Fibroblast of the conjunctiva (primary cell): ENCODE data around the gene KDM3B.
"Not testable (repeated sequence)": the region's sequence is repeated elsewhere in the genome, so short reads cannot be mapped to it uniquely, and the experiment has no call there.

ENCODE experiments used
- DNase-seq: peaks from one replicate; pipeline ENCODE4 v3.0.0-alpha.2; 2010; ENCODE audit warnings: low read depth

Gene KDM3B

DNA sequence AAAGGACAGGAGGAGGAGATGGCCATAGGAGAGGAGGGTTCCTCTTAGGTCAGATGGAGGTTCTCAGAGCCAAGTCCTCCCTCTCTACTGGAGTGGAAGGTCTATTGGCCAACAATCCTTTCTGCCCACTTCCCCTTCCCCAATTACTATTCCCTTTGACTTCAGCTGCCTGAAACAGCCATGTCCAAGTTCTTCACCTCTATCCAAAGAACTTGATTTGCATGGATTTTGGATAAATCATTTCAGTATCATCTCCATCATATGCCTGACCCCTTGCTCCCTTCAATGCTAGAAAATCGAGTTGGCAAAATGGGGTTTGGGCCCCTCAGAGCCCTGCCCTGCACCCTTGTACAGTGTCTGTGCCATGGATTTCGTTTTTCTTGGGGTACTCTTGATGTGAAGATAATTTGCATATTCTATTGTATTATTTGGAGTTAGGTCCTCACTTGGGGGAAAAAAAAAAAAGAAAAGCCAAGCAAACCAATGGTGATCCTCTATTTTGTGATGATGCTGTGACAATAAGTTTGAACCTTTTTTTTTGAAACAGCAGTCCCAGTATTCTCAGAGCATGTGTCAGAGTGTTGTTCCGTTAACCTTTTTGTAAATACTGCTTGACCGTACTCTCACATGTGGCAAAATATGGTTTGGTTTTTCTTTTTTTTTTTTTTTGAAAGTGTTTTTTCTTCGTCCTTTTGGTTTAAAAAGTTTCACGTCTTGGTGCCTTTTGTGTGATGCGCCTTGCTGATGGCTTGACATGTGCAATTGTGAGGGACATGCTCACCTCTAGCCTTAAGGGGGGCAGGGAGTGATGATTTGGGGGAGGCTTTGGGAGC lies 115.9 kb downstream of the KDM3B start:
- no peak for DNase-seq

DNA sequence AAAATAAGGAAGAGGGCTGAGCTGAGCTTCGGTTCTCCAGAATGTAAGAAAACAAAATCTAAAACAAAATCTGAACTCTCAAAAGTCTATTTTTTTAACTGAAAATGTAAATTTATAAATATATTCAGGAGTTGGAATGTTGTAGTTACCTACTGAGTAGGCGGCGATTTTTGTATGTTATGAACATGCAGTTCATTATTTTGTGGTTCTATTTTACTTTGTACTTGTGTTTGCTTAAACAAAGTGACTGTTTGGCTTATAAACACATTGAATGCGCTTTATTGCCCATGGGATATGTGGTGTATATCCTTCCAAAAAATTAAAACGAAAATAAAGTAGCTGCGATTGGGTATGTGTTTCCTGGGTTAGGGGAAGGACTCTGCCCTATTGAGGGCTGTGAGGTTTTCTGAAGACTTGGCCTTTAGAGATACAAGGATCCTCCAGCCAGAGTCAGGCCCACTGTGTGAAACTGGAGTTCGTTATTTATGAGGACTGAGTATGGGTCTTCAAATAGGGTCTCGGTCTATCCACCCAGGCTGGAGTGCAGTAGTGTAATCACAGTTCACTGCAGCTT lies 116.6 kb downstream of the KDM3B start:
- DNase-seq = no peak

DNA sequence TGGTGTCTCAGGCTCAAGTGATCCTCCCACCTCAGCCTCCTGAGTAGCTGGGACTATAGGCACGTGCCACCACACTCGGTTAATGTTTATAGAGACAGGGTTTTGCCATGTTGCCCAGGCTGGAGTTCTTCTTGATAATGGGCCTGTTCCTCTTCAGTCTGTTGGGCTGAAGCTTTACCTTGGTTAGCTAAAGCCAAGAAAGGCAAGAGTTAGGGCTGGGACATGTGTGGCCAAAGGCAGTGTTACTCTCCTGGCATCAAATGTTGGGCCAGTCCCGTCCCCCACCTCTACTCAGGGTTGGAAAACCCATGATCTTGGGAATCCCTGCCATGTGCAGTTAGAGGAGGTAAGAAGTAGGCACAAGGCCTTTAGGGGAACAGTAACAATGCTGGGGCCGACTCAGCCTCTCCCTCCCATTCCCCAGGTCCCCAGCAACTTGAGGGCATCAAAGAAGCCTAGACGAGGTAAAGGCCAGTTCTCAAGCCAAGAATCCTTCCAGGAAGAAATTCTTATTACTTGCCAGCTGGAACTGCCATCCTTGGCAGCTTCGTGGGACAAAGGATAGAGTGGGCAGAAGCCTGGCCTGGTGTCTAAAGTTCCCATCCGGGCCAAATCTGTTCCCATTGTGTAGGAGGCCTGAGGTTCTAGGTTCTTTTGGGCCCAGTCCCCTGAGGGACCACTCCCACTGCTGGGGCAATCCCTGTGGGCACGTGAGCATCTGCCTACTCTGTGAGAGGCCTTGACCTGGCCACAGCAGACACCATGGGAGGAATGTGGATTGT lies 117.2 kb downstream of the KDM3B start:
- no peak for DNase-seq

DNA sequence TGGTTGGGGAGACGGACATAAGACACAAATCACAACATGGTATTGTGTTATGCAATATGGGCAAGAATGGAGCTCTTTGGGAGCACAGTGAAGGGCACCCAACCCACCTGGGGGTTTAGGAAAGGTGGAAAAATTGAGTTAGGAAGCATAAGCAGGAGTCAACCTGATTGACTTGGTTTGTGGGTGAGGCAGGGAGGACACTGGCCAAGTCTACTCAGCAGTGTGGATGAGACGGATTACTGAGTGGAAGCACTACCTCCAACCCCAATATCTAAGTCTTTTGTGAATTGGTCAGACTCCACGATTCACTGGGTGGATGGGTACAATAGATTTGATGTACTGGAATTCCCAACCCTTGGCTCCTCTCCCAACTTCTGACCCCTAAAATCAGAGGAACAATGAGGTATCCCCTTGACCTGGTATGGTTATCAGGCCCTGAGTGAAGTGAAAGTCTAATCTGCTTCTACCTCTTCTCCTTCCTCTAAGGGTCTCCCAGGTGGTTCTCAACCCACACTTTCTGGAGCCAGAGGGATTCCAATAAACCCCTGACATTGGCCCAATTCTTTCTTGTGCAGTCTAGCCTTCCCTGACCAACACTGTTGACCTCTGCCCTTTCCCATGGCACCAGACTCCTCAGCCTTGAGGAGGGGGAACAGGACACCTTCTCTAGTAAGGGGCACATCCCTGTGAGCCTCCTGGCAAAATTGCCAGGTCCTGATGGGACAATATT lies 118.0 kb downstream of the KDM3B start:
- no peak for DNase-seq

DNA sequence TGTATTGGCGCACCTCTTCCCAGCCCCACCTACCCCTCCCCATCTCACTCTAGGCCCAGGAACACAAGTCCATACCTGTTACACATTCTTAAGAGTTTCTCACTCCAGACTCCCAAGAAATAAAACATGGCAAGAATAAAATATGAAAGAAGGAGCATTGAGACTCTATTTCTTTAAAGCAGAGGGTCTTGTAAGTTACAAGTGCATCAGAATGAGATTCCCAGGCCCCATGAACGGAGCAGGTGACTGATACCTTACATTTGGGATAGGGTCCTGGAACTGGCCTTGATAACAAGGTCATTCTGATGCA lies 118.5 kb downstream of the KDM3B start:
- DNase-seq = no peak

DNA sequence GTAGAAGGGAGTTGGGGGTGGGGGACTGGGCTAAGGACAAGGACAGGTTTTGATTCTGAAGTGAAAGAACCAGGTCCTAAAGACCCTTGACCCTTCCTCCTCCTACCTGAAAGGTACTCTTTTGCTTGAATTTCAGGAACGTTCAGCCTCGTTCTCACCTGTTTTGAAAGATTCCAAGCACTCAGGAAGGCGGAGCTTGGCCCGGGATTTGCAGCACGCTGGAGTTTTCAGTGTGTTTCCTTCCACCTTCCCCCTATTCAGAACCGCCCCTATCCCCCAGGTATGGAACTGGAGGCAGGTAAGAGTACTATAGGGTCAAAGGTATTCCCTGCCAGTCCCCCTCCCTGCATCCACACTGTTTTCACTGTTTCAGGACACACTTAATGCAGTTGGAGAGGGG lies 119.9 kb downstream of the KDM3B start:
- DNase-seq = no peak

DNA sequence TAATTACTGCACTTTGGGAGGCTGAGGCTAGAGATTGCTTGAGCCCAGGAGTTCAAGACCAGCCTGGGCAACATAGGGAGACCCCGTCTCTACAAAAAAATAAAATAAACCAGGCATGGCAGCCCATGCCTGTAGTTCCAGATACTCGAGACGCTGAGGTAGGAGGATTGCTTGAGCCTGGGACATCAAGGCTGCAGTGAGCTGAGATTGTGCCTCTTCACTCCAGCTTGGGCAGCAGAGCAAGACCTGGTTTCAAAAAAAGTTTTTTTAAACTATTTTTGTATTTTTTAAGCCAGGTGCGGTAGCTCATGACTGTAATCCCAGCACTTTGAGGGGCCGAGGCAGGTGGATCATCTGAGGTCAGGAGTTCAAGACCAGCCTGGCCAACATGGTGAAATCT lies 120.7 kb downstream of the KDM3B start:
- DNase-seq = not testable (repeated sequence)

DNA sequence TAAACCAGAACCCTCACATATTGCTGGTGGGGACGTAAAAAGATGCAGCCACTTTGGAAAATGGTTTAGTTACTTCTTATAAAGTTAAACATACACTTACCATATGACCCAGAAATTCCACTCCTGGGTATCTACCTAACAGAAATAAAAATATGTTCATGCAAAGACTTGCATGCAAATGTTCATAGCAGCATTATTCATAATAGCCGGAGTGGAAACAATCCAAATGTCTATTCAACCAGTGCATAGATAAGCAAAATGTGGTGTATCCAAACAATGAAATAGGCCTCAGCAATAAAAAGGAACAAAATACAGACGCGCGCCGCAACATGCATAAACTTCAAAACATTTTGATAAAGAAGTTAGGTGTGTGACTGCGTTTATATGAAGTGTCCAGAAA lies 124.4 kb downstream of the KDM3B start:
- DNase-seq = no peak

DNA sequence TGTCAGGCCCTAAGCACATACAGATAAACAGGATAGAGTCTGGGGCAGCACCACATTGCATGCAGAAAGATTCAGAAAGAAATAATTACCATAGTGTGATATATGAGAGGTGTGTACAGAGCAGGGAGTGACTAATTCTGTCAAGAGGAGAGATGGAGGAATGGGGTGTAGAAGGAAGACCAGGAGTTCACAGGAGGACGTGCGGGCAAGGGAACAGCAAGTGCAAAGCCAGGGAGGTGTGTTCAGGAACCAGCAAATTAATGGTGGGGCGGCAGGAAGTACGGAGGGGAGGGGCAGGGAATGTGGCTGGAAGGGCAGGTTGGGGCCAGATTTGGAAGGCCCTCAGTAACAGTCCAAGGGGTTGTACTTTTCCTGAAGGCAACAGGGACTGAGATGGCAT lies 130.2 kb downstream of the KDM3B start:
- DNase-seq = no peak
